ENCODE results near the gene KCTD16. TPM values are rescaled to one million over a fixed set of nuclear protein-coding genes. Genes with fewer than 3 reads are reported as not detected.

KCTD16 gene
- total and polyA plus RNA-seq, 11 donors: 0.02 to 0.32 (median 0.12) TPM; not detected in 3

GRCh38 chr5:144162686-144163085 is 8.0 kb upstream of the KCTD16 start:
- TF ChIP-seq POLR2A (IDR thresholded peaks at IDR 0.05) (no peak), CTCF (IDR thresholded peaks at IDR 0.05) (no peak)
- no peak for ATAC-seq
- Histone ChIP-seq H3K9me3 (no peaks in the 10 kb centered on the region), H3K4me1 (peaks cover 0 to 12% (median 5%) of the 10 kb centered on the region in 12 donors), H3K36me3 (peaks cover 0 to 100% (median 90%) of the 10 kb centered on the region in 9 donors), H3K27me3 (no peaks in the 10 kb centered on the region), H3K4me3 (no peak overlapping the region), H3K27ac (no peak overlapping the region)
- intact Hi-C loops (cut with DNase I): no loop called here
- no peak for DNase-seq
- WGBS, 4 donors: 83 to 98% (median 94%) methylated on average over 1 of the region's 1 CpG

GRCh38 chr5:144166696-144167095 is 4.0 kb upstream of the KCTD16 start:
- Histone ChIP-seq H3K4me3 (no peak overlapping the region), H3K4me1 (peaks cover 0 to 34% (median 25%) of the 10 kb centered on the region in 12 donors), H3K9me3 (no peaks in the 10 kb centered on the region), H3K27ac (no peak overlapping the region), H3K27me3 (no peaks in the 10 kb centered on the region), H3K36me3 (peaks cover 0 to 77% (median 72%) of the 10 kb centered on the region in 9 donors)
- intact Hi-C loops (cut with DNase I): no loop called here
- TF ChIP-seq POLR2A (IDR thresholded peaks at IDR 0.05) (no peak), CTCF (IDR thresholded peaks at IDR 0.05) (no peak)
- ATAC-seq (no peak), DNase-seq (no peak)
- 86 to 93% (median 89%) methylated on average over 1 of the region's 1 CpG for WGBS, 4 donors

DNA sequence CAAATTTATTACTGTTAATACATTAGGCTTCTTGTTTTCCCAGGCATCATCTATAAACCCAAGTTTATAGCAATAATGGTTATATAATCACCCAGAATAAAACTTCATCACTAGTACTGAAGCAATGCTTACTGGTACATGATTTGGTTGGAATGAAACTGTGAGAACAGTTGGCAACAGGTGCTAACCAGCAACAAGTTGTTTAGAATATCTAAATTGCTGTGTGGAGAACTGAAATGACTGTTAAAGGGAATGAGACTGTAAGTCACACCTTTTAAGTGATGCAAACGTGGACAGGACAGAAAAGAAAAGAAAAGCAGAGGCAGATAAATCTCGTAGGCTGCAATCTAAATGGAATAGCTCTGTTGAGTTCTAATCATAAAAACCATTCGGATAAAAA is 2.7 kb upstream of the KCTD16 start:
- H3K4me1 ChIP-seq: peaks cover 0 to 33% (median 23%) of the 10 kb centered on the region in 12 donors
- TF ChIP-seq CTCF (IDR thresholded peaks at IDR 0.05) (no peak), POLR2A (IDR thresholded peaks at IDR 0.05) (no peak)
- H3K36me3 ChIP-seq: peaks cover 0 to 64% (median 59%) of the 10 kb centered on the region in 9 donors
- intact Hi-C loops (cut with DNase I): no loop called here
- no peak overlapping the region for H3K27ac ChIP-seq
- no peaks in the 10 kb centered on the region for H3K27me3 ChIP-seq
- no peak overlapping the region for H3K4me3 ChIP-seq
- no peaks in the 10 kb centered on the region for H3K9me3 ChIP-seq
- no peak for DNase-seq
- WGBS, 4 donors: 50 to 56% (median 53%) methylated on average over 3 of the region's 3 CpGs
- ATAC-seq: no peak

GRCh38 chr5:144169904-144170275 is 783 bp upstream of the KCTD16 start:
- WGBS, 4 donors: 1 to 3% (median 2%) methylated on average over 12 of the region's 12 CpGs
- Histone ChIP-seq H3K4me1 (peaks cover 0 to 33% (median 23%) of the 10 kb centered on the region in 12 donors), H3K4me3 (peak overlapping the region; percentile 56 to 95 (median 78)), H3K27ac (peak overlapping the region in 11 of 12 donors; percentile 67 to 87 (median 81)), H3K27me3 (peaks cover 0 to 3% (median 0%) of the 10 kb centered on the region in 9 donors), H3K36me3 (peaks cover 0 to 45% (median 40%) of the 10 kb centered on the region in 9 donors), H3K9me3 (no peaks in the 10 kb centered on the region)
- no peak for DNase-seq
- ATAC-seq: no peak
- TF ChIP-seq CTCF (IDR thresholded peaks at IDR 0.05): no peak
- no peak for TF ChIP-seq POLR2A (IDR thresholded peaks at IDR 0.05)
- intact Hi-C loops (cut with DNase I): no loop called here

Data from heart left ventricle (tissue), 16 donors.